D721Med (cell line): Measurements from ENCODE around the gene WNT11.

Experiments used
- DNase-seq: peaks from one replicate; pipeline ENCODE4 v3.0.0; 2011; ENCODE audit warnings: low spot score; ENCODE audit not compliant: insufficient read length
- FAIRE-seq: peaks from 2 replicates; lab custom pipeline; 2011; peaks lifted over from hg19 to GRCh38; lab: Jason Lieb, UNC
- TF ChIP-seq, protein P1 (sequence below): IDR thresholded peaks from 2 replicates; pipeline ENCODE4 v1.5.1; 2012; ENCODE audit warnings: mild to moderate bottlenecking, control low read depth; ENCODE audit not compliant: insufficient read depth; ENCODE audit errors: missing control alignments

Gene WNT11

DNA sequence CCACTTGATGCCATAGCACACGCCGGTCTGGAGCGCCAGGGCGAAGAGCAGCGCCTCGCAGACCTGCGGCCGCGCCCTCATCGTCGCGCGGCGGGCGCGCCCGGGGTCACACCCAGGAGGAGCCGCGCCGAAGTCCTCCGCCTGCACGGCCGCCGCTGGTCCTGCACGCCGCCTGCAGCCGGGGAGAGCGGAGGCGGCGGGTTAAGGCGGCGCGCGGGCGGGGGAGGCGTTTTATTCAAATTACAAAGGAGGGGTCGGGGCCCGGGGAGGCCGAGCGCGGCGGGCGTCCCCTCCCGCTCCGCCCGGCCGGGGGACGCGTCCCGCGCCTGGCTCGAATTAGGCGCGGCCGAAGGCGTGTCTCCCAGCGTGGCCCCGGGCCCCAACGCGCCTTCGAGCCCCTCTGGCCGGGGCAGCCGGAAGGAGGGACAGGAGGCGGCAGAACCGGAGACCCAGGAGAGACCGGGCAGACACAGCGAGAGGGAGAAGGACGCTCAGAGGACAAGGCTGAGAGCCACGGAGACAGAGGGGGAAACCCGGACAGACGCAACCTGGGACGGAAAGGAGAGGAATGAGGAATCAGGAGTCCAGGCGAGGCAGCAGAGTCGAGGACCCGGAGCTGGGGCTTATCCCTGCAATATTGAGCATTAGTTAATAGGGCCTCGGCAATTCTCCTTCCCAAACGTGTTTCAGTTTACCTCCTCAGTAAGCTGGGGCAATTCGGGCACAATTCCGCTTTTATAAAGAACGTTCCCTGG is at the start of gene WNT11:
WNT11 (minus strand) TSS at position 176 of the 755 bp plus-strand sequence; CDS start at position 81, 95 bp downstream.
- TF ChIP-seq, protein P1, sequence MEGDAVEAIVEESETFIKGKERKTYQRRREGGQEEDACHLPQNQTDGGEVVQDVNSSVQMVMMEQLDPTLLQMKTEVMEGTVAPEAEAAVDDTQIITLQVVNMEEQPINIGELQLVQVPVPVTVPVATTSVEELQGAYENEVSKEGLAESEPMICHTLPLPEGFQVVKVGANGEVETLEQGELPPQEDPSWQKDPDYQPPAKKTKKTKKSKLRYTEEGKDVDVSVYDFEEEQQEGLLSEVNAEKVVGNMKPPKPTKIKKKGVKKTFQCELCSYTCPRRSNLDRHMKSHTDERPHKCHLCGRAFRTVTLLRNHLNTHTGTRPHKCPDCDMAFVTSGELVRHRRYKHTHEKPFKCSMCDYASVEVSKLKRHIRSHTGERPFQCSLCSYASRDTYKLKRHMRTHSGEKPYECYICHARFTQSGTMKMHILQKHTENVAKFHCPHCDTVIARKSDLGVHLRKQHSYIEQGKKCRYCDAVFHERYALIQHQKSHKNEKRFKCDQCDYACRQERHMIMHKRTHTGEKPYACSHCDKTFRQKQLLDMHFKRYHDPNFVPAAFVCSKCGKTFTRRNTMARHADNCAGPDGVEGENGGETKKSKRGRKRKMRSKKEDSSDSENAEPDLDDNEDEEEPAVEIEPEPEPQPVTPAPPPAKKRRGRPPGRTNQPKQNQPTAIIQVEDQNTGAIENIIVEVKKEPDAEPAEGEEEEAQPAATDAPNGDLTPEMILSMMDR: no peak
- DNase-seq (no peak), FAIRE-seq (no peak)

DNA sequence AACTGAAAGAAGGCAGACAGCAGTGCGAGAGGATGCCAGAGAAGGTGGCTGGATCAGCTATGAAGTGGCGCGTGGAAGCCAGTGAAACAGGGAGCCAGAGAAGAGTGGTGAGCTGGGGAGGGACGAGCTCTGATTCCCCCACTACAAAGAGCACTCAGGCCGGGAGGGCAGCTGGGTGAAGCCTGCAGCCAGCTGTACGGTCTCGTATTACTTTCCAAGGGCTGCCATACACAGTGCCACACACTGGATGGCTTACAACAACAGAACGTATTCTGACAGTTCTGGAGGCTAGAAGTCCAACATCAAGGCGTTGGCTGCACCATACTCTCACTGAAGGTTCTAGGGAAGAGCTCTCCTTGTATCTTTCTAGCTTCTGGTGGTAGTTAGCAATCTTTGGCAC is 47.1 kb upstream of the WNT11 start:
- no peak for FAIRE-seq
- TF ChIP-seq, protein P1: no peak

DNA sequence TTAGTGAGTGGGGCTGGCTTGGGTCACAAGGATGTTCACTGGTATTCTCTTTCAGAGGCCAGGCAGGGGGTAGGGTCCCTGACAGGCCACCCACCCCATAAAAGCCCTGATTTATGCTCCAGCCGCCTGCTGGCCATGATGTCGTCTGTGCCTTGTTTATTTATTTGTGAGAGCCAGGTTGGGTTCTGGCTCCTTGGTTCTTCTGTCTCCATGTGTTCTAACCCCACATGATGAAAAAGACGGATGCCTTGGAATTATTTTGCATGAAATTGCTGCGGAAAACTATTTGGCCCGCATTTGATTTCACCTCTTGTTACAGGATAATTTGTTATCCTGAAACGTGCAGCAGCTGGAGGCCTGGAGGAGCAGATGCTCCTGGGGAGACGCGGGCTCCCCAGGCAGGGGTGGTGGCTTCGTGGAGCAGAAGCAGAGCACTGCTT is 46.3 kb upstream of the WNT11 start:
- no peak for FAIRE-seq
- TF ChIP-seq, protein P1: no peak
- no peak for DNase-seq

More for the DNA sequence above, 47.1 kb upstream of the WNT11 start:
- DNase-seq: no peak

DNA sequence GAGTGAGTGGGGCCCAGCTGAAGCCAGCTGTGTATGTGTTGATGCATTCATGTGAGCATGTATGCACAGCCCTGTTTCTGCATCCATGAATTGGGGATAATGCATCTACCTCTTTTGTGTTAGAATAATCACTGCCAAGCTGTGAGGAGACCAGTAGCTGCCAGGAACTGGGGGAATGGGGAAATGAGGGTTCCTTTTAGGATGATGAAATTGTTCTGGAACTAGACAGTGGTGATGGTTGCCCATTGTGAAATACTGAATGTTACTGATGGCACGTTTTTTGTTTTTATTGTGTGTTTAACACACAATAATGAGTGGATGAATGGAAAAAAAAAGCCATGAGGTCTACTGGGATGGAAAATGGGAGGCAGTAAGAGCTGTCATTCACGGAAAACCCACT is 45.3 kb upstream of the WNT11 start:
- DNase-seq (no peak), FAIRE-seq (no peak)
- TF ChIP-seq, protein P1: no peak

DNA sequence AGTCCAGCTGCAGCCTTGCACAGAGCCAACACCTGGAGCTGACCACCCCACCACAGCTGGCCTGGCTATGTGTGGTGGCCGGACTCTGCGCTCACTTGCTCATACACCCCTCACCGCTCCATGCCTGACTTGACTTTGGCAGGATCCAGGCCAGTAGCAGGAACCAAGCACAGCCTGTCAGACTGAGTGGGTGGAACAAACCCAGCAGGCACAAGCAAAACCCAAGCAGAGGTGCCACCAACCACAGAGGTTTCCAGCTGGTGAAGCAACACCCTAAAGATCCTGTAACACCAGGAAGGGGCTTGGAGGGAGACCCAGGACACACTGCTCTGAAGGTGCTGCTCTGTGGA is 44.9 kb upstream of the WNT11 start:
- DNase-seq (no peak), FAIRE-seq (no peak)
- TF ChIP-seq, protein P1: no peak

DNA sequence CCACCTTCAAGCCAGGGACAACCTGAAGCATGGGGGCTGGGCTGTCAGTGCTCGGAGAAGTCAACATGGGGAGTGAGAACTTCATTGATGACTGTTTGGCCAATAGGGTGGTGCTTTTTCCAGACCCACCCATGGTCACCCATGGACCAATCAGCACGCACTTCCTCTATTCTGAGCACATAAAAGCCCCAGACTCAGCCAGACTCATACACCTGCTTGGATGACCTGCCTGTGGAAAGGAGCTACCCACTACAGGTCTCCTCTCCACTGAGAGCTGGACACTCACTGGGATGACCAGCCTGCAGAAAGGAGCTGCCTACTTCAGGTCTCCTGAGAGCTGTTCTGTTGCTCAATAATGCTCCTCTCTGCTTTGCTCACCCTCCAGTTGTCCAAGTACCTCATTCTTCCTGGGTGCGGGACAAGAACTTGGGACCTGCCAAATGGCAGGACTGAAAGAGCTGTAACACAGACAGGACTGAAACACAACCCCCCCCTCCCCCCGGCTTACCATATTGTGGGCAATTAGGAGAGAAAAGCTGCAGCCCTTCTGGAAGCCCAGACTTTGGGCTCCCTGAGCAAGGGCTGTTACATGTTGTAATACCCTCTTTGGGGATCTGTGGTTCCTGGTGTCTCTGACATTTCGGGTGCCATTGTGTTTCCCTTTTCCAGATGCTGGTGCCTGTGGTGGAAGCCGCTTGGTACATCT is 44.4 kb upstream of the WNT11 start:
- TF ChIP-seq, protein P1: no peak
- DNase-seq: no peak
- FAIRE-seq: no peak

DNA sequence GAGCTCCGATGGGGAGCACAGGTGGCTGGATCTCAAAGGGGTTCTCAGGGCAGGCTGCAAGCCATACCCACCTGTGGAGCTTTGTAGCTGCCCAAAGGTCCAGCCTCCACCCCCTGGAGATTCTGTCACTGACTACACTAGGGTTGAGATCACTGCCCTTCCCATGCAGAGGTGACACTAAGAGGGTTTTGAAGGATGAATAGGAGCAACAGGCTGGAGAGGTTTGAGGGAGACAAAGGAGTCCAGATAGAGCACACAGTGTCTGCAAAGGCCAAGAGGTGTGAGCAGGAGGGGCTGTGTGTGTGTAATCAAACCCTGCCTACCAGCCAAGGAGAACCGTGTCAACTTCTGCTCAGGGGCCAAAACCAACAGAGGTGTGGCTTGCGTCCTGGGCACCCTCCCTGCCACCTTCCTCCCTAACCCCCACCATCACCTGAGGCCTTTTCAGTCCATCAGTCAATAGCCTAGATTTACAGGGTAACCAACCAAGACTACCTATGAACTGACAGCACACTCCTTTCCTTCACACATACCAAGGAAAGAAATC is 43.0 kb upstream of the WNT11 start:
- DNase-seq: no peak

More for the DNA sequence above, 43.0 kb upstream of the WNT11 start:
- FAIRE-seq: no peak
- TF ChIP-seq, protein P1: no peak
